K562 (cell line): ENCODE data around the gene CDC45. TPM values are rescaled to one million over a fixed set of nuclear protein-coding genes. Genes with fewer than 3 reads are reported as not detected.

Experiments used
- CREB3L1 ChIP-seq: fragments of 450-650 bp; IDR thresholded peaks from 2 replicates; pipeline ENCODE4 v1.6.1; 2014; ENCODE audit warnings: low read depth, mild to moderate bottlenecking, moderate library complexity, borderline replicate concordance
- EP300 ChIP-seq: IDR thresholded peaks from 2 replicates; pipeline ENCODE4 v1.6.1; 2012; ENCODE audit warnings: low read length, improper control_type of control experiment
- ESRRA ChIP-seq: fragments of 450-650 bp; IDR thresholded peaks from 2 replicates; pipeline ENCODE4 v1.6.1; 2014; ENCODE audit warnings: low read depth, mild to moderate bottlenecking, moderate library complexity, borderline replicate concordance
- FOS ChIP-seq: IDR thresholded peaks from 3 replicates; pipeline ENCODE4 v1.6.1; 2011; ENCODE audit not compliant: insufficient read length; ENCODE audit errors: extremely low read depth
- HCFC1 ChIP-seq: IDR thresholded peaks from 2 replicates; pipeline ENCODE4 v1.6.1; 2012; ENCODE audit warnings: low read depth, low read length, improper control_type of control experiment
- HMGN3 ChIP-seq: IDR thresholded peaks from 2 replicates; pipeline ENCODE4 v1.6.1; 2011; ENCODE audit warnings: borderline replicate concordance, low read depth, mild to moderate bottlenecking, mixed read lengths, low read length; ENCODE audit not compliant: insufficient read length; ENCODE audit errors: extremely low read depth
- KDM4B ChIP-seq, 2 experiments: fragments of 450-650 bp in 1 of 2; sonication (generic) in 1 of 2; IDR thresholded peaks; 2 replicates each; pipeline ENCODE4 v1.6.1; 2016 to 2017; ENCODE audit warnings: borderline replicate concordance in 2 of 2, antibody characterized with exemption in 1 of 2, low read depth in 1 of 2, mild to moderate bottlenecking in 1 of 2
- LCOR ChIP-seq: sonication (generic); formaldehyde crosslinking; IDR thresholded peaks from 2 replicates; pipeline ENCODE4 v1.8.0; 2022; ENCODE audit warnings: mild to moderate bottlenecking, missing genetic modification reagents
- RAD21 ChIP-seq, 2 experiments: fragments of 250-450 bp in 1 of 2; fragments of 450-650 bp in 1 of 2; sonication (Bioruptor Pico) in 1 of 2; formaldehyde crosslinking in 1 of 2; IDR thresholded peaks in 1 of 2; conservative IDR thresholded peaks in 1 of 2; 2 replicates each; pipeline versions ENCODE4 v1.4.0 to v1.8.0; 2020 to 2022; ENCODE audit warnings: mild to moderate bottlenecking in 2 of 2, moderate library complexity in 1 of 2
- SNIP1 ChIP-seq: fragments of 450-650 bp; IDR thresholded peaks from 2 replicates; pipeline ENCODE4 v1.7.1; 2017; ENCODE audit warnings: low read depth, mild to moderate bottlenecking
- SRSF3 ChIP-seq: fragments of 200-400 bp; formaldehyde crosslinking; IDR thresholded peaks from 2 replicates; pipeline ENCODE4 v1.6.1; 2016; ENCODE audit warnings: mild to moderate bottlenecking, low read length, moderate library complexity; ENCODE audit not compliant: insufficient read depth
- TSHZ1 ChIP-seq: fragments of 250-450 bp; sonication (Bioruptor Pico); IDR thresholded peaks from 2 replicates; pipeline ENCODE4 v1.4.0; 2020; ENCODE audit warnings: mild to moderate bottlenecking, moderate library complexity
- XRCC4 ChIP-seq: IDR thresholded peaks from one replicate; pipeline ENCODE4 v1.6.1; 2011; ENCODE audit not compliant: insufficient read depth, insufficient read length; ENCODE audit errors: extremely low read depth
- ZBTB43 ChIP-seq: sonication (generic); formaldehyde crosslinking; IDR thresholded peaks from 2 replicates; pipeline ENCODE4 v1.8.0; 2023; ENCODE audit warnings: mild to moderate bottlenecking, missing genetic modification reagents
- ZNF175 ChIP-seq: fragments of 200-800 bp; sonication (Bioruptor generic); IDR thresholded peaks from 2 replicates; pipeline ENCODE4 v1.6.1; 2016; ENCODE audit warnings: low read depth, mild to moderate bottlenecking, missing genetic modification characterization, missing compliant biosample characterization
- ZNF586 ChIP-seq: fragments of 450-650 bp; formaldehyde crosslinking; conservative IDR thresholded peaks from 2 replicates; pipeline ENCODE4 v1.4.0; 2020; ENCODE audit warnings: mild to moderate bottlenecking, moderate library complexity
- ZNF655 ChIP-seq: fragments of 250-450 bp; sonication (Bioruptor Pico); IDR thresholded peaks from 2 replicates; pipeline ENCODE4 v1.5.0; 2021
- ZNF780A ChIP-seq: fragments of 250-450 bp; sonication (Bioruptor Pico); IDR thresholded peaks from 2 replicates; pipeline ENCODE4 v1.5.0; 2021; ENCODE audit warnings: mild to moderate bottlenecking
- polyA plus RNA-seq, 8 experiments: library from polyadenylated mRNA; depleted of rRNA in 4 of 8; stranded (reverse) in 5 of 8; unstranded in 3 of 8; fragments of >200 nt; fragmentation: Nextera tagmentation in 2 of 8; fragmentation: Illumina TruSeq in 1 of 8; extraction: Ambion mirVana in 2 of 8; extraction: Trizol in 1 of 8; gene quantifications; 2 replicates each; pipeline versions ENCODE4 v1.2.1 to v1.2.3, GENCODE V29; 2011 to 2014; ENCODE audit warnings: inconsistent platforms in 1 of 8, missing spikeins in 1 of 8
- total RNA-seq, 7 experiments: library from RNA; depleted of rRNA in 6 of 7; stranded (reverse); fragments of >200 nt in 6 of 7; fragmentation: Illumina TruSeq in 2 of 7; extraction: Trizol in 2 of 7; gene quantifications; 2 replicates each; pipeline versions ENCODE4 v1.2.1 to v1.2.3, GENCODE V29; 2011 to 2021; ENCODE audit warnings: low replicate concordance in 1 of 7

Gene CDC45
- total and polyA plus RNA-seq, 9 of the 15 experiments (the other 6 are each of a cell fraction or from before 2014, with no cell fraction given) = 251 to 580 (median 410) TPM

GRCh38 chr22:19429950-19430889 is 49.5 kb upstream of the CDC45 start (continued):
- no peak for TF ChIP-seq XRCC4
- no peak for TF ChIP-seq FOS
- no peak for TF ChIP-seq CREB3L1
- no peak for TF ChIP-seq ESRRA
- TF ChIP-seq LCOR (CRISPR knock-in tag) = no peak
- TF ChIP-seq SRSF3 = no peak
- no peak for TF ChIP-seq SNIP1
- no peak for TF ChIP-seq KDM4B (IDR thresholded peaks at IDR 0.05; ENCODE audit: borderline replicate concordance in 2 of 2, low read depth in 1 of 2)
- peak; percentile 52; the same call in 1 of the 2 replicates for TF ChIP-seq HCFC1
- no peak for TF ChIP-seq ZBTB43 (CRISPR knock-in tag)
- no peak for TF ChIP-seq ZNF780A (CRISPR knock-in tag)
- peak; percentile 73; the same call in 1 of the 2 replicates for TF ChIP-seq EP300
- TF ChIP-seq RAD21 (CRISPR knock-in tag; conservative IDR thresholded peaks at IDR 0.05 in 1 of 2, IDR thresholded peaks at IDR 0.05 in 1 of 2) = no peak; a peak in 1 of 4 replicates
- no peak for TF ChIP-seq ZNF175 (CRISPR knock-in tag)
- no peak for TF ChIP-seq TSHZ1 (CRISPR knock-in tag)
- no peak for TF ChIP-seq ZNF586 (CRISPR knock-in tag)
- no peak for TF ChIP-seq ZNF655 (CRISPR knock-in tag)
- TF ChIP-seq HMGN3 = no peak
